CD4-positive, alpha-beta T cell (primary cell): Measurements from ENCODE around the gene HOOK2. TPM values are rescaled to one million over a fixed set of nuclear protein-coding genes. Genes with fewer than 3 reads are reported as not detected.

Experiments used
- ATAC-seq: fragments of 200-7000 bp; cut with Tn5 transposase; one replicate; pipeline ENCODE4 v1.10.0; 2022; ENCODE audit warnings: mild to moderate bottlenecking; ENCODE audit not compliant: poor library complexity
- CTCF ChIA-PET: fragments of 350-600 bp; sonication (Branson Sonifier 250); formaldehyde crosslinking; loops from one replicate; lab custom pipeline; 2021; ENCODE audit warnings: antibody characterized with exemption, inconsistent platforms; lab: Charles Lee
- POLR2A ChIA-PET: fragments of 350-600 bp; sonication (Branson Sonifier 250); formaldehyde crosslinking; loops from one replicate; lab custom pipeline; 2021; ENCODE audit warnings: antibody characterized with exemption, inconsistent platforms; lab: Charles Lee
- DNase-seq, 14 experiments: peaks; one replicate each; pipeline ENCODE4 v3.0.0-alpha.2; 2013 to 2020; ENCODE audit warnings: mixed read lengths in 2 of 14
- H3K27ac ChIP-seq, 2 donors: one replicate each; pipeline versions ENCODE4 v1.5.1 to v1.7.0; 2013; ENCODE audit warnings: low read length in 2 of 2, low read depth in 1 of 2, mild to moderate bottlenecking in 1 of 2
- H3K27me3 ChIP-seq, 2 experiments: 1 replicate in 1 of 2; 2 replicates in 1 of 2; pipeline versions ENCODE4 v1.6.1 to v1.7.0; 2013; ENCODE audit warnings: low read length in 2 of 2, control low read depth in 1 of 2, mild to moderate bottlenecking in 1 of 2, moderate library complexity in 1 of 2; ENCODE audit not compliant: insufficient read depth in 2 of 2, control insufficient read depth in 1 of 2
- H3K36me3 ChIP-seq: one replicate; pipeline ENCODE4 v1.6.1; 2013; ENCODE audit warnings: low read length, control low read depth; ENCODE audit not compliant: insufficient read depth
- H3K4me1 ChIP-seq: one replicate; pipeline ENCODE4 v1.6.1; 2013; ENCODE audit warnings: low read length, control low read depth; ENCODE audit not compliant: insufficient read depth
- H3K4me3 ChIP-seq: one replicate; pipeline ENCODE4 v1.5.1; 2013; ENCODE audit warnings: mild to moderate bottlenecking, low read length, moderate library complexity
- H3K9me3 ChIP-seq, 2 experiments: 1 replicate in 1 of 2; 2 replicates in 1 of 2; pipeline versions ENCODE4 v1.6.1 to v1.7.0; 2013; ENCODE audit warnings: low read length in 2 of 2, mild to moderate bottlenecking in 2 of 2, control low read depth in 1 of 2, moderate library complexity in 1 of 2; ENCODE audit not compliant: control insufficient read depth in 1 of 2, insufficient read depth in 1 of 2
- H3K27ac Mint-ChIP-seq: one replicate; pipeline ENCODE4 v1.8.0; 2020; ENCODE audit warnings: mixed read lengths
- H3K27me3 Mint-ChIP-seq: one replicate; pipeline ENCODE4 v1.8.0; 2021; ENCODE audit warnings: mixed read lengths
- H3K36me3 Mint-ChIP-seq: one replicate; pipeline ENCODE4 v1.8.0; 2021; ENCODE audit warnings: low read depth, mixed read lengths
- H3K4me1 Mint-ChIP-seq: one replicate; pipeline ENCODE4 v1.8.0; 2021; ENCODE audit warnings: low read depth, mixed read lengths
- H3K4me3 Mint-ChIP-seq: one replicate; pipeline ENCODE4 v1.8.0; 2020; ENCODE audit warnings: mild to moderate bottlenecking, mixed read lengths
- H3K9me3 Mint-ChIP-seq: one replicate; pipeline ENCODE4 v1.8.0; 2020; ENCODE audit warnings: mixed read lengths
- intact Hi-C, 2 experiments: fragments of 100-400 bp; cut with DNase I in 1 of 2; cut with micrococcal nuclease in 1 of 2; formaldehyde crosslinking; loops; one replicate each; pipeline versions ENCODE4 v1.15.1 to v1.9.0; 2023 to 2025; cut with DNase I, micrococcal nuclease
- total RNA-seq, 174 experiments: library from RNA in 2 of 174; stranded (reverse) in 2 of 174; gene quantifications; one replicate each; pipeline ENCODE4 v1.2.3 and lab custom pipeline; 2021 to 2026
- TF ChIP-seq, protein P1 (sequence below): fragments of 200-600 bp; IDR thresholded peaks from one replicate; pipeline ENCODE4 v1.8.0; 2022; ENCODE audit warnings: antibody characterized with exemption, mild to moderate bottlenecking

The HOOK2 gene
- total RNA-seq, 2 experiments from 2014 or later, result 14.8 to 17.0 TPM

DNA sequence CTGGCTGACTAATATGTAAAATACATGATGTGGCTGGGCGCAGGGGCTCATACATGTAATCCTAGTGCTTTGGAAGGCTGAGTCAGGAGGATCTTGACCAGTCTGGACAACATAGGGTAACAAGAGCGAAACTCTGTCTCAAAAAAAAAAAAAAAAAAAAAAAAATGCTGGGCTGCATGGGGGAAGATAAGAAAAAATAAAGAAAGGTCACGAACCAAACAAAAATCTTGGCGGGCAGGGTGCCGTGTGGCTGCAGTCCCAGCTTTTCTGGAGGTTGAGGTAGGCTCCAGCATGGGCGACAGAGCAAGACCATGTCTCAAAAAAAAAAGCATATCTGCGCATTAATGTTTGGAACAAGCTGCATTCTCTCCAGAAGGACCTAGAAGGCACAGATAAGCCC lies 39.7 kb upstream of the HOOK2 start:
- ChIA-PET POLR2A (interaction anchor here (0.6 kb wide), 1 partner anchor 119 kb away, joined by 3 read pairs; the partner anchor contains the start of gene FARSA), CTCF (interaction anchor here (1.0 kb wide), 1 partner anchor 10 kb away, joined by 4 read pairs; no protein-coding TSS in a partner anchor)
- no peaks in the 10 kb centered on the region for H3K4me1 ChIP-seq
- no peak for ATAC-seq
- Mint-ChIP-seq H3K4me3 (no peak overlapping the region), H3K27ac (no peak overlapping the region), H3K4me1 (no peaks in the 10 kb centered on the region), H3K27me3 (no peaks in the 10 kb centered on the region), H3K9me3 (no peaks in the 10 kb centered on the region), H3K36me3 (peaks cover 15% of the 10 kb centered on the region)
- TF ChIP-seq, protein P1, sequence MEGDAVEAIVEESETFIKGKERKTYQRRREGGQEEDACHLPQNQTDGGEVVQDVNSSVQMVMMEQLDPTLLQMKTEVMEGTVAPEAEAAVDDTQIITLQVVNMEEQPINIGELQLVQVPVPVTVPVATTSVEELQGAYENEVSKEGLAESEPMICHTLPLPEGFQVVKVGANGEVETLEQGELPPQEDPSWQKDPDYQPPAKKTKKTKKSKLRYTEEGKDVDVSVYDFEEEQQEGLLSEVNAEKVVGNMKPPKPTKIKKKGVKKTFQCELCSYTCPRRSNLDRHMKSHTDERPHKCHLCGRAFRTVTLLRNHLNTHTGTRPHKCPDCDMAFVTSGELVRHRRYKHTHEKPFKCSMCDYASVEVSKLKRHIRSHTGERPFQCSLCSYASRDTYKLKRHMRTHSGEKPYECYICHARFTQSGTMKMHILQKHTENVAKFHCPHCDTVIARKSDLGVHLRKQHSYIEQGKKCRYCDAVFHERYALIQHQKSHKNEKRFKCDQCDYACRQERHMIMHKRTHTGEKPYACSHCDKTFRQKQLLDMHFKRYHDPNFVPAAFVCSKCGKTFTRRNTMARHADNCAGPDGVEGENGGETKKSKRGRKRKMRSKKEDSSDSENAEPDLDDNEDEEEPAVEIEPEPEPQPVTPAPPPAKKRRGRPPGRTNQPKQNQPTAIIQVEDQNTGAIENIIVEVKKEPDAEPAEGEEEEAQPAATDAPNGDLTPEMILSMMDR, result no peak
- no peaks in the 10 kb centered on the region for H3K9me3 ChIP-seq
- H3K36me3 ChIP-seq, result peaks cover 6% of the 10 kb centered on the region
- intact Hi-C loops, result no loop called here
- H3K27me3 ChIP-seq, result no peaks in the 10 kb centered on the region
- no peak overlapping the region for H3K4me3 ChIP-seq
- no peak for DNase-seq
- H3K27ac ChIP-seq, result no peak overlapping the region

DNA sequence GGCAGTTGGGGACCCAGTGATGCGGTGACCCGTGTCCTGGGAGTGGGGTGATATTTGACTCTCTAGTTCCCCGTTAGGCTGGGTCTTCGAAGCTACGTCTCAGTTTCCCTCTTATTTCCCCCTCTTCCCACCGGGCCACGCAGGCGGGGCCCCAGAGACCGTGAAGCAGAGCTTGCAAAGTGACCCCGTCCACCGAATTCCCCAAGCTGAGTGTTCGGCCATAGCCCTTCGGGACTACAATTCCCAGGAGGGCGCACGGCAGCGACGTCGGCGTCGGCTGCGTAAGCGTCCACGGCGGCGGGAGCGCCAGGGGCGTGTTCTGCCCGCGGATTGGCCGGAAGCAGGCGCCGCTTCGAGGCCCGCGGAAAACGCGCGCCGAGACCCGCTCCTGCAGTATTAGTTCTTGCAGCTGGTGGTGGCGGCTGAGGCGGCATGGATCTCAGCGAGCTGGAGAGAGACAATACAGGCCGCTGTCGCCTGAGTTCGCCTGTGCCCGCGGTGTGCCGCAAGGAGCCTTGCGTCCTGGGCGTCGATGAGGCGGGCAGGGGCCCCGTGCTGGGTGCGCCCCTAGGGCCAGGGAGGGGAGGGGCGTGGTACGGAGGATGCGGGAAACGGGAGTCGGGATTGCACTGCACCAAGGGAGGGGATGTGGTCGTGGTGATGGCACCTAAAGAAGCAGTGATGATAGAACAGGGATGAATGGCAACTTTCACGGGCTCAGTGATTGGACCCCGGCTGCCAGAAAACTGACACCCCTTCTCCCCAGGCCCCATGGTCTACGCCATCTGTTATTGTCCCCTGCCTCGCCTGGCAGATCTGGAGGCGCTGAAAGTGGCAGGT lies 31.1 kb upstream of the HOOK2 start, which contains the start of gene RNASEH2A:
Gene RNASEH2A, plus strand, starts transcription at position 343 of the 840 bp plus-strand sequence. Its CDS starts 90 bp downstream, at position 433.
- intact Hi-C loops, result loop anchor here (1.0 to 10.0 kb wide), 3 partner anchors 10 to 128 kb away; partner anchors contain the start of genes CALR (in 1 of the 2) and FARSA (in 1 of the 2)
- ATAC-seq, result peak; percentile 91
- TF ChIP-seq, protein P1, result no peak
- H3K27ac Mint-ChIP-seq, result peak within 1 kb of the TSS; percentile 88
- H3K4me1 ChIP-seq, result peaks cover 26% of the 10 kb centered on the region
- ChIA-PET POLR2A (interaction anchor here (0.7 to 1.8 kb wide), 13 partner anchors 9 to 402 kb away, joined by 3 to 26 read pairs (median 3); partner anchors contain the start of genes GCDH, GET3, JUNB and TRIR), CTCF (interaction anchor here (0.8 to 1.6 kb wide), 5 partner anchors 10 to 84 kb away, joined by 3 to 11 read pairs (median 4); partner anchors contain the start of gene GCDH)
- H3K36me3 Mint-ChIP-seq, result peaks cover 6% of the 10 kb centered on the region
- peak within 1 kb of the TSS; percentile 64 for H3K4me3 ChIP-seq
- H3K27me3 ChIP-seq, result no peaks in the 10 kb centered on the region
- peak within 1 kb of the TSS in 1 of 2 donors; percentile 23 for H3K27ac ChIP-seq
- H3K9me3 Mint-ChIP-seq, result no peaks in the 10 kb centered on the region
- H3K9me3 ChIP-seq, result no peaks in the 10 kb centered on the region
- peak; percentile 73 to 94 (median 84) for DNase-seq
- H3K4me1 Mint-ChIP-seq, result peaks cover 21% of the 10 kb centered on the region
- H3K27me3 Mint-ChIP-seq, result no peaks in the 10 kb centered on the region
- H3K4me3 Mint-ChIP-seq, result peak within 1 kb of the TSS; percentile 96
- H3K36me3 ChIP-seq, result no peaks in the 10 kb centered on the region

DNA sequence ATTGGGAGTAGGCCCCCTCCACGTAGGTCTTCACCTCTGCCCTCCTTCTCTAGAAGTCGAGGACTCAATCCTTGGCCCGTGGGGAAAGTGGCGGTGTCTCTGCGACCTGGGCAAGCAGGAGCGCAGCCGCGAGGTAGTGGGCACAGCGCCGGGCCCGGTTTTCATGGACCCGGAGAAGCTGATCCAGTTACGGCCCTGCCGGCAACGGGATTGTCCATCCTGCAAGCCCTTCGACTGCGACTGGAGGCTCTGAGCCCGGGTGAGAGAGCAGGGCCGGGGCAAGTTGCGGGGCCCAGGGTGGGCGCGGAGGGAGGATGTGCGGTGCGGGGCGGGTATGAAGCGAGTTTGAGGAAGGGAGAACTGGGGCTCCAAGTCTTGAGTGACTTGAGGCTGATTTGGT lies 28.7 kb upstream of the HOOK2 start:
- Histone ChIP-seq H3K27me3 (no peaks in the 10 kb centered on the region), H3K27ac (no peak overlapping the region), H3K36me3 (peaks cover 13% of the 10 kb centered on the region), H3K4me1 (peaks cover 44% of the 10 kb centered on the region), H3K4me3 (no peak overlapping the region), H3K9me3 (no peaks in the 10 kb centered on the region)
- no peak overlapping the region for H3K27ac Mint-ChIP-seq
- intact Hi-C loops, result loop anchor here in 1 of 2 experiments (10.0 kb wide), 1 partner anchor 131 kb away; the partner anchor contains the start of genes CALR and FARSA
- TF ChIP-seq, protein P1, result no peak
- H3K27me3 Mint-ChIP-seq, result no peaks in the 10 kb centered on the region
- H3K36me3 Mint-ChIP-seq, result peaks cover 17% of the 10 kb centered on the region
- ChIA-PET CTCF (no interaction called here), POLR2A (no interaction called here)
- peak in 1 of 14 experiments; percentile 31 for DNase-seq
- H3K9me3 Mint-ChIP-seq, result no peaks in the 10 kb centered on the region
- H3K4me3 Mint-ChIP-seq, result no peak overlapping the region
- no peak for ATAC-seq
- H3K4me1 Mint-ChIP-seq, result peaks cover 32% of the 10 kb centered on the region
